Loucy (cell line): ENCODE measurements around the gene KLHL40.

ENCODE experiments used
- EZH2phosphoT487 ChIP-seq: fragments of 200-600 bp; IDR thresholded peaks from 2 replicates; pipeline ENCODE4 v1.6.1; 2018; ENCODE audit warnings: antibody characterized with exemption, mild to moderate bottlenecking, moderate library complexity, borderline replicate concordance
- TF ChIP-seq, protein P1 (sequence below): fragments of 200-600 bp; sonication (generic); conservative IDR thresholded peaks from 2 replicates; pipeline ENCODE4 v1.5.1; 2014; ENCODE audit warnings: mild to moderate bottlenecking, antibody characterized with exemption, low read length

DNA sequence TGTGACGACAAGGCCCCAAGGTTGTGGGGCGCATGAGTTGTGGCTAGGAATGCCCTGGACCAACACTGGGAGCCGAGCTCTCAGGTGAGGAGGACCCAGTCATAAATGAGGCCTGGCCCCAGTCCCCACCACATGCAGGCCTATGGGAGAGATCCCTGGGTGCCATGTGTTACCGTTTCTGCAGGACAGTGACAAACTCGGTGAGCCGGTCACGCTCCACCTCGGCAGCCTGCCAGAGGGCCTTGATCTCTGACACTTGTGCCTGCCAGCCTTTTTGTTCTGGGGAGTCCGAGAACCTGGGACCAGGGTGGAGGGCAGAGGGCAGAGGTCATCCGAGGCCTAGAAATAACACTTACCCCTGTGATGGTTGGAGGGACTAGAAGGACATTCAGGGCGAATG lies 45.0 kb downstream of the KLHL40 start:
- TF ChIP-seq, protein P1, sequence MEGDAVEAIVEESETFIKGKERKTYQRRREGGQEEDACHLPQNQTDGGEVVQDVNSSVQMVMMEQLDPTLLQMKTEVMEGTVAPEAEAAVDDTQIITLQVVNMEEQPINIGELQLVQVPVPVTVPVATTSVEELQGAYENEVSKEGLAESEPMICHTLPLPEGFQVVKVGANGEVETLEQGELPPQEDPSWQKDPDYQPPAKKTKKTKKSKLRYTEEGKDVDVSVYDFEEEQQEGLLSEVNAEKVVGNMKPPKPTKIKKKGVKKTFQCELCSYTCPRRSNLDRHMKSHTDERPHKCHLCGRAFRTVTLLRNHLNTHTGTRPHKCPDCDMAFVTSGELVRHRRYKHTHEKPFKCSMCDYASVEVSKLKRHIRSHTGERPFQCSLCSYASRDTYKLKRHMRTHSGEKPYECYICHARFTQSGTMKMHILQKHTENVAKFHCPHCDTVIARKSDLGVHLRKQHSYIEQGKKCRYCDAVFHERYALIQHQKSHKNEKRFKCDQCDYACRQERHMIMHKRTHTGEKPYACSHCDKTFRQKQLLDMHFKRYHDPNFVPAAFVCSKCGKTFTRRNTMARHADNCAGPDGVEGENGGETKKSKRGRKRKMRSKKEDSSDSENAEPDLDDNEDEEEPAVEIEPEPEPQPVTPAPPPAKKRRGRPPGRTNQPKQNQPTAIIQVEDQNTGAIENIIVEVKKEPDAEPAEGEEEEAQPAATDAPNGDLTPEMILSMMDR: no peak
- no peak for TF ChIP-seq EZH2phosphoT487
